Fibroblast of lung (primary cell): Measurements from ENCODE around the gene RRAS. TPM values are rescaled to one million over a fixed set of nuclear protein-coding genes. Genes with fewer than 3 reads are reported as not detected.

Experiments used
- DNase-seq, 2 donors: peaks; one replicate each; pipeline versions ENCODE4 v3.0.0 to v3.0.0-alpha.2; 2010; ENCODE audit warnings: low read depth in 2 of 2
- H2AFZ ChIP-seq: 2 replicates; pipeline ENCODE4 v1.5.1; 2012; ENCODE audit warnings: low read length, control low read depth, inconsistent platforms
- H3K27ac ChIP-seq: 2 replicates; pipeline ENCODE4 v1.5.1; 2011; ENCODE audit warnings: low read length, control low read depth; ENCODE audit not compliant: insufficient read depth
- H3K27me3 ChIP-seq: 2 replicates; pipeline ENCODE4 v1.5.1; 2011; ENCODE audit warnings: mild to moderate bottlenecking, low read length; ENCODE audit not compliant: control insufficient read depth, insufficient read depth
- H3K36me3 ChIP-seq: 2 replicates; pipeline ENCODE4 v1.5.1; 2011; ENCODE audit warnings: low read length; ENCODE audit not compliant: control insufficient read depth, insufficient read depth
- H3K4me1 ChIP-seq: 2 replicates; pipeline ENCODE4 v1.5.1; 2011; ENCODE audit warnings: low read length; ENCODE audit not compliant: control insufficient read depth, insufficient read depth; ENCODE audit errors: extremely low read depth
- H3K4me2 ChIP-seq: 2 replicates; pipeline ENCODE4 v1.5.1; 2011; ENCODE audit warnings: low read length, control low read depth; ENCODE audit not compliant: insufficient read depth; ENCODE audit errors: extremely low read depth
- H3K4me3 ChIP-seq, 4 experiments: fragments of 200-600 bp in 1 of 4; sonication (generic) in 1 of 4; replicated peaks in 1 of 4; 2 replicates each; pipeline ENCODE4 v1.5.1; 2011 to 2016; ENCODE audit warnings: low read length in 4 of 4, low read depth in 3 of 4, mild to moderate bottlenecking in 3 of 4, control low read depth in 2 of 4, inconsistent platforms in 1 of 4, mixed read lengths in 1 of 4; ENCODE audit not compliant: insufficient read depth in 1 of 4; ENCODE audit errors: control extremely low read depth in 1 of 4
- H3K79me2 ChIP-seq: 2 replicates; pipeline ENCODE4 v1.5.1; 2012; ENCODE audit warnings: mild to moderate bottlenecking, low read length, inconsistent platforms; ENCODE audit not compliant: control insufficient read depth, insufficient read depth
- H3K9ac ChIP-seq: 2 replicates; pipeline ENCODE4 v1.5.1; 2011; ENCODE audit warnings: mild to moderate bottlenecking, low read length, control low read depth; ENCODE audit not compliant: insufficient read depth
- H3K9me3 ChIP-seq: 2 replicates; pipeline ENCODE4 v1.5.1; 2012; ENCODE audit warnings: low read depth, low read length; ENCODE audit not compliant: control insufficient read depth, insufficient read depth
- H4K20me1 ChIP-seq: 2 replicates; pipeline ENCODE4 v1.5.1; 2011; ENCODE audit warnings: low read length; ENCODE audit not compliant: control insufficient read depth, insufficient read depth; ENCODE audit errors: extremely low read depth
- CTCF ChIP-seq, 2 donors: IDR thresholded peaks in 1 of 2; conservative IDR thresholded peaks in 1 of 2; 1 replicate in 1 of 2; 2 replicates in 1 of 2; pipeline ENCODE4 v1.5.1; 2011 to 2012; ENCODE audit warnings: low read length in 2 of 2, control low read depth in 1 of 2, inconsistent platforms in 1 of 2, low read depth in 1 of 2, mild to moderate bottlenecking in 1 of 2
- EZH2 ChIP-seq: IDR thresholded peaks from 2 replicates; pipeline ENCODE4 v1.5.1; 2012; ENCODE audit warnings: low read length, control low read depth, mild to moderate bottlenecking; ENCODE audit errors: missing control alignments
- polyA plus RNA-seq, 2 donors: library from polyadenylated mRNA; depleted of rRNA in 1 of 2; stranded (reverse) in 1 of 2; unstranded in 1 of 2; fragments of >200 nt; gene quantifications; 2 replicates each; pipeline ENCODE4 v1.2.1, GENCODE V29; 2011 to 2012; ENCODE audit warnings: missing spikeins in 1 of 2
- total RNA-seq: library from RNA; depleted of rRNA; stranded (reverse); fragments of >200 nt; gene quantifications from 2 replicates; pipeline ENCODE4 v1.2.1, GENCODE V29; 2014

The RRAS gene
- total and polyA plus RNA-seq, 2 donors (not counting 1 experiment from before 2014, with no cell fraction given) = 60.1 to 129 TPM

- H3K36me3 ChIP-seq = peaks cover 10% of the 10 kb centered on the region
- no peaks in the 10 kb centered on the region for H3K27me3 ChIP-seq
- H3K4me2 ChIP-seq = peak within 1 kb of the TSS; percentile 96
- no peaks in the 10 kb centered on the region for H3K9me3 ChIP-seq
- peak within 1 kb of the TSS; percentile 97 for H3K27ac ChIP-seq
- H2AFZ ChIP-seq = no peak within 1 kb of the TSS
- peak within 1 kb of the TSS; percentile 80 to 99 (median 95) for H3K4me3 ChIP-seq
- H3K79me2 ChIP-seq = peaks cover 47% of the 10 kb centered on the region
- H3K9ac ChIP-seq = peak within 1 kb of the TSS; percentile 97
- peak; percentile 99 for DNase-seq
- TF ChIP-seq CTCF (conservative IDR thresholded peaks at IDR 0.05 in 1 of 2, IDR thresholded peaks at IDR 0.05 in 1 of 2; ENCODE audit: low read depth in 1 of 2, low read length in 2 of 2) = no peak
- no peaks in the 10 kb centered on the region for H4K20me1 ChIP-seq
- peaks cover 7% of the 10 kb centered on the region for H3K4me1 ChIP-seq
These were observed 1.9 kb upstream of the RRAS start, which contains the start of gene SCAF1 for GRCh38 chr19:49641688-49642491. TSS of gene SCAF1 (plus strand) at chr19:49642209. CDS start at chr19:49645027, 2,818 bp downstream.

- H3K9ac ChIP-seq = peak overlapping the region; percentile 75
- no peak overlapping the region for H2AFZ ChIP-seq
- H4K20me1 ChIP-seq = no peaks in the 10 kb centered on the region
- H3K4me3 ChIP-seq = peak overlapping the region; percentile 60 to 90 (median 73)
- no peaks in the 10 kb centered on the region for H3K9me3 ChIP-seq
- no peak for DNase-seq
- no peaks in the 10 kb centered on the region for H3K27me3 ChIP-seq
- TF ChIP-seq CTCF (conservative IDR thresholded peaks at IDR 0.05 in 1 of 2, IDR thresholded peaks at IDR 0.05 in 1 of 2; ENCODE audit: low read depth in 1 of 2, low read length in 2 of 2) (no peak), EZH2 (no peak)
- H3K4me2 ChIP-seq = peak overlapping the region; percentile 90
- H3K4me1 ChIP-seq = peaks cover 7% of the 10 kb centered on the region
- H3K79me2 ChIP-seq = peaks cover 26% of the 10 kb centered on the region
- peaks cover 2% of the 10 kb centered on the region for H3K36me3 ChIP-seq
- peak overlapping the region; percentile 97 for H3K27ac ChIP-seq
These were observed 386 bp downstream of the RRAS start for GRCh38 chr19:49639401-49640112.
